HepG2 (cell line): ENCODE data around the gene TEX19. TPM values are rescaled to one million over a fixed set of nuclear protein-coding genes. Genes with fewer than 3 reads are reported as not detected.

Experiments
- CBX1 ChIP-seq: IDR thresholded peaks from one replicate; pipeline ENCODE4 v1.6.1; 2016; ENCODE audit warnings: antibody characterized with exemption, low read depth
- HDAC6 ChIP-seq: fragments of 200-600 bp; sonication (generic); IDR thresholded peaks from 2 replicates; pipeline ENCODE4 v1.7.0; 2017; ENCODE audit warnings: mild to moderate bottlenecking, antibody characterized with exemption, low read length, low read depth
- HOXD1 ChIP-seq: sonication (generic); formaldehyde crosslinking; IDR thresholded peaks from 2 replicates; pipeline ENCODE4 v1.5.0; 2020; ENCODE audit warnings: missing genetic modification reagents
- NCOA5 ChIP-seq: sonication (generic); formaldehyde crosslinking; IDR thresholded peaks from 2 replicates; pipeline ENCODE4 v1.4.0; 2020; ENCODE audit warnings: missing genetic modification reagents
- RNF2 ChIP-seq: fragments of 450-650 bp; conservative IDR thresholded peaks from 2 replicates; pipeline ENCODE4 v1.6.1; 2016; ENCODE audit warnings: low read depth
- TAF1 ChIP-seq: sonication (generic); formaldehyde crosslinking; IDR thresholded peaks from 2 replicates; pipeline ENCODE4 v1.4.0; 2020; ENCODE audit warnings: missing genetic modification reagents
- TBX2 ChIP-seq: sonication (generic); formaldehyde crosslinking; IDR thresholded peaks from 2 replicates; pipeline ENCODE4 v1.5.0; 2020; ENCODE audit warnings: missing genetic modification reagents, mild to moderate bottlenecking, borderline replicate concordance
- YEATS4 ChIP-seq: sonication (generic); formaldehyde crosslinking; IDR thresholded peaks from 2 replicates; pipeline ENCODE4 v1.4.0; 2020; ENCODE audit warnings: missing genetic modification reagents, borderline replicate concordance
- ZNF367 ChIP-seq: sonication (generic); formaldehyde crosslinking; IDR thresholded peaks from 2 replicates; pipeline ENCODE4 v1.4.0; 2020; ENCODE audit warnings: missing genetic modification reagents, borderline replicate concordance
- ZNF766 ChIP-seq: sonication (generic); formaldehyde crosslinking; IDR thresholded peaks from 2 replicates; pipeline ENCODE4 v1.5.0; 2020; ENCODE audit warnings: missing genetic modification reagents, borderline replicate concordance
- polyA plus RNA-seq, 8 experiments: library from polyadenylated mRNA; depleted of rRNA in 3 of 8; stranded (reverse) in 7 of 8; unstranded in 1 of 8; fragments of >200 nt; fragmentation: Illumina TruSeq in 4 of 8; extraction: Trizol in 4 of 8; gene quantifications; 2 replicates each; pipeline versions ENCODE4 v1.2.1 to v1.2.3, GENCODE V29; 2011 to 2016; ENCODE audit warnings: low read depth in 4 of 8, missing spikeins in 1 of 8, mixed read lengths in 1 of 8; ENCODE audit not compliant: insufficient read depth in 1 of 8
- total RNA-seq, 5 experiments: library from RNA; depleted of rRNA; stranded (reverse); fragments of >200 nt; fragmentation: Illumina TruSeq; extraction: Trizol; gene quantifications; 2 replicates each; pipeline ENCODE4 v1.2.3, GENCODE V29; 2016; ENCODE audit warnings: low read depth in 1 of 5
- TF ChIP-seq, protein P1 (sequence below): sonication (generic); formaldehyde crosslinking; IDR thresholded peaks from 2 replicates; pipeline ENCODE4 v1.9.0; 2021; ENCODE audit warnings: missing genetic modification reagents, borderline replicate concordance
- TF ChIP-seq, protein P2 (sequence below): IDR thresholded peaks from 2 replicates; pipeline ENCODE4 v1.6.1; 2016; ENCODE audit warnings: mild to moderate bottlenecking, missing biosample characterization, missing genetic modification reagents
- TF ChIP-seq, protein P3 (sequence below): IDR thresholded peaks from 2 replicates; pipeline ENCODE4 v1.6.1; 2016; ENCODE audit warnings: low read depth, borderline replicate concordance
- TF ChIP-seq, protein P4 (sequence below): sonication (generic); formaldehyde crosslinking; IDR thresholded peaks from 2 replicates; pipeline ENCODE4 v1.4.0; 2020; ENCODE audit warnings: missing genetic modification reagents, low read depth, mild to moderate bottlenecking, borderline replicate concordance
- TF ChIP-seq, protein P5 (sequence below): sonication (generic); formaldehyde crosslinking; IDR thresholded peaks from 2 replicates; pipeline ENCODE4 v1.4.0; 2020; ENCODE audit warnings: mild to moderate bottlenecking, missing genetic modification reagents
- TF ChIP-seq, protein P6 (sequence below), 2 experiments: sonication (generic) in 1 of 2; formaldehyde crosslinking in 1 of 2; IDR thresholded peaks; 2 replicates each; pipeline versions ENCODE4 v1.4.0 to v1.6.1; 2018 to 2020; ENCODE audit warnings: missing genetic modification reagents in 2 of 2, borderline replicate concordance in 1 of 2, low read depth in 1 of 2, mild to moderate bottlenecking in 1 of 2, missing biosample characterization in 1 of 2

Gene TEX19
- total and polyA plus RNA-seq, 2 of the 13 experiments (the other 11 are each of a cell fraction or from before 2014, with no cell fraction given) = 1.3 to 6.0 TPM

DNA sequence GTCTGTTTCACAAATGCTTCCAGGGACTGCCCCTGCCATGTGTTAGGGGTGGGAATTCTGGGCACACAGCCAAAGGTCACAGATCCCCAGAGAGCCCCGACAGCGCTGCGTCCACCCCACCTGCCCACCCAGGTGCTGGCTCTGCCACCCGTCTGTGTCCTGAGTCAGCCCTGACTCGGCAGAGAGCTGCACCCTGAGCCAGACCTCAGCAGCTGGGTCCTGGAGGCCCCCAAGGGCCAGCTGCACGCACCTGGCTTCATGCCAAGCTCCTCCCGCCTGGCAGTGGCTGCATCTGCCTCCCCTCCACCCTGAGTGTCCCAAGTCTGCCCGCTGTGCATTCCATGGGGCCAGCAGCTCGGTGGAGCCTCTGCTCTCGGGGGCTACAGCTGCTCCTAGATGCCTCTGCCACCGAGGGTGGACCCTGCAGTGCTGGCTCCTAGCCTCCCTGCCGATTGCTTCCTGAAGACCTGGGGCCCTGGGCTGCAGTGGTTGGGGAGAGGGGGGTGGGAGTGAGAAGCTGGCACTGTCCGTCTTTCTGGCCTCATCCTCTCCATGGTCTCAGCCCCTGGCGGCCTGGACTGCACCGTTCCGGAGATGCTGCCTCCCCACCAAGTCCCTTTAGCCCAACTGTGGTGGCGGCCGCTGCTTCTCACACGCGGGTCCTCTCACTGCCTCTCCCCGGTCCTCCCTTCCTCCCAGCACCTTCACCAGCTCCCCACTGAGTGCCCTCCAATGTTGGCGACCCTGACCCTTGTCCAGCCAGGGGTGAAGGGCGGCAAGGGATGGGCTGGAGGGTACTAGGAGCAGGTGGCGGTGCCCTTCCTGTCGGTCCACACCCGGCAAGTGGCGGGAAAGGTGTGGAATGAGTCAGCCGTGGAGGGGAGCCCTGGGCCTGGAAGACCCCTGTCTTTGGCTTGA, 28.5 kb upstream of the TEX19 start (continued):
- TF ChIP-seq YEATS4 (CRISPR knock-in tag) (no peak), ZNF367 (CRISPR knock-in tag) (no peak), ZNF766 (no peak), TAF1 (peak; percentile 53), RNF2 (no peak), CBX1 (no peak), NCOA5 (CRISPR knock-in tag) (no peak), HDAC6 (no peak), HOXD1 (CRISPR knock-in tag) (no peak), TBX2 (CRISPR knock-in tag) (peak; percentile 75)
- TF ChIP-seq, protein P1, sequence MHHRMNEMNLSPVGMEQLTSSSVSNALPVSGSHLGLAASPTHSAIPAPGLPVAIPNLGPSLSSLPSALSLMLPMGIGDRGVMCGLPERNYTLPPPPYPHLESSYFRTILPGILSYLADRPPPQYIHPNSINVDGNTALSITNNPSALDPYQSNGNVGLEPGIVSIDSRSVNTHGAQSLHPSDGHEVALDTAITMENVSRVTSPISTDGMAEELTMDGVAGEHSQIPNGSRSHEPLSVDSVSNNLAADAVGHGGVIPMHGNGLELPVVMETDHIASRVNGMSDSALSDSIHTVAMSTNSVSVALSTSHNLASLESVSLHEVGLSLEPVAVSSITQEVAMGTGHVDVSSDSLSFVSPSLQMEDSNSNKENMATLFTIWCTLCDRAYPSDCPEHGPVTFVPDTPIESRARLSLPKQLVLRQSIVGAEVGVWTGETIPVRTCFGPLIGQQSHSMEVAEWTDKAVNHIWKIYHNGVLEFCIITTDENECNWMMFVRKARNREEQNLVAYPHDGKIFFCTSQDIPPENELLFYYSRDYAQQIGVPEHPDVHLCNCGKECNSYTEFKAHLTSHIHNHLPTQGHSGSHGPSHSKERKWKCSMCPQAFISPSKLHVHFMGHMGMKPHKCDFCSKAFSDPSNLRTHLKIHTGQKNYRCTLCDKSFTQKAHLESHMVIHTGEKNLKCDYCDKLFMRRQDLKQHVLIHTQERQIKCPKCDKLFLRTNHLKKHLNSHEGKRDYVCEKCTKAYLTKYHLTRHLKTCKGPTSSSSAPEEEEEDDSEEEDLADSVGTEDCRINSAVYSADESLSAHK (CRISPR knock-in tag) = no peak
- TF ChIP-seq, protein P2, sequence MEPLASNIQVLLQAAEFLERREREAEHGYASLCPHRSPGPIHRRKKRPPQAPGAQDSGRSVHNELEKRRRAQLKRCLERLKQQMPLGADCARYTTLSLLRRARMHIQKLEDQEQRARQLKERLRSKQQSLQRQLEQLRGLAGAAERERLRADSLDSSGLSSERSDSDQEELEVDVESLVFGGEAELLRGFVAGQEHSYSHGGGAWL (CRISPR knock-in tag) = no peak; the same call in 1 of the 2 replicates
- TF ChIP-seq, protein P3, sequence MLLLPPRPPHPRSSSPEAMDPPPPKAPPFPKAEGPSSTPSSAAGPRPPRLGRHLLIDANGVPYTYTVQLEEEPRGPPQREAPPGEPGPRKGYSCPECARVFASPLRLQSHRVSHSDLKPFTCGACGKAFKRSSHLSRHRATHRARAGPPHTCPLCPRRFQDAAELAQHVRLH = no peak; the same call in 1 of the 2 replicates
- TF ChIP-seq, protein P4, sequence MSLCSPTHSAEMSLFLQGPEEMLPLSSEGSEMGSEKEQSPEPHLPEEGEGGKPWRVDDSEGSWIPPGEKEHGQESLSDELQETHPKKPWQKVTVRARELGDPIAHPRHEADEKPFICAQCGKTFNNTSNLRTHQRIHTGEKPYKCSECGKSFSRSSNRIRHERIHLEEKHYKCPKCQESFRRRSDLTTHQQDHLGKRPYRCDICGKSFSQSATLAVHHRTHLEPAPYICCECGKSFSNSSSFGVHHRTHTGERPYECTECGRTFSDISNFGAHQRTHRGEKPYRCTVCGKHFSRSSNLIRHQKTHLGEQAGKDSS = peak; percentile 58; the same call in 1 of the 2 replicates
- TF ChIP-seq, protein P5, sequence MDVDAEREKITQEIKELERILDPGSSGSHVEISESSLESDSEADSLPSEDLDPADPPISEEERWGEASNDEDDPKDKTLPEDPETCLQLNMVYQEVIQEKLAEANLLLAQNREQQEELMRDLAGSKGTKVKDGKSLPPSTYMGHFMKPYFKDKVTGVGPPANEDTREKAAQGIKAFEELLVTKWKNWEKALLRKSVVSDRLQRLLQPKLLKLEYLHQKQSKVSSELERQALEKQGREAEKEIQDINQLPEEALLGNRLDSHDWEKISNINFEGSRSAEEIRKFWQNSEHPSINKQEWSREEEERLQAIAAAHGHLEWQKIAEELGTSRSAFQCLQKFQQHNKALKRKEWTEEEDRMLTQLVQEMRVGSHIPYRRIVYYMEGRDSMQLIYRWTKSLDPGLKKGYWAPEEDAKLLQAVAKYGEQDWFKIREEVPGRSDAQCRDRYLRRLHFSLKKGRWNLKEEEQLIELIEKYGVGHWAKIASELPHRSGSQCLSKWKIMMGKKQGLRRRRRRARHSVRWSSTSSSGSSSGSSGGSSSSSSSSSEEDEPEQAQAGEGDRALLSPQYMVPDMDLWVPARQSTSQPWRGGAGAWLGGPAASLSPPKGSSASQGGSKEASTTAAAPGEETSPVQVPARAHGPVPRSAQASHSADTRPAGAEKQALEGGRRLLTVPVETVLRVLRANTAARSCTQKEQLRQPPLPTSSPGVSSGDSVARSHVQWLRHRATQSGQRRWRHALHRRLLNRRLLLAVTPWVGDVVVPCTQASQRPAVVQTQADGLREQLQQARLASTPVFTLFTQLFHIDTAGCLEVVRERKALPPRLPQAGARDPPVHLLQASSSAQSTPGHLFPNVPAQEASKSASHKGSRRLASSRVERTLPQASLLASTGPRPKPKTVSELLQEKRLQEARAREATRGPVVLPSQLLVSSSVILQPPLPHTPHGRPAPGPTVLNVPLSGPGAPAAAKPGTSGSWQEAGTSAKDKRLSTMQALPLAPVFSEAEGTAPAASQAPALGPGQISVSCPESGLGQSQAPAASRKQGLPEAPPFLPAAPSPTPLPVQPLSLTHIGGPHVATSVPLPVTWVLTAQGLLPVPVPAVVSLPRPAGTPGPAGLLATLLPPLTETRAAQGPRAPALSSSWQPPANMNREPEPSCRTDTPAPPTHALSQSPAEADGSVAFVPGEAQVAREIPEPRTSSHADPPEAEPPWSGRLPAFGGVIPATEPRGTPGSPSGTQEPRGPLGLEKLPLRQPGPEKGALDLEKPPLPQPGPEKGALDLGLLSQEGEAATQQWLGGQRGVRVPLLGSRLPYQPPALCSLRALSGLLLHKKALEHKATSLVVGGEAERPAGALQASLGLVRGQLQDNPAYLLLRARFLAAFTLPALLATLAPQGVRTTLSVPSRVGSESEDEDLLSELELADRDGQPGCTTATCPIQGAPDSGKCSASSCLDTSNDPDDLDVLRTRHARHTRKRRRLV (CRISPR knock-in tag) = peak; percentile 61; the same call in 1 of the 2 replicates
- TF ChIP-seq, protein P6, sequence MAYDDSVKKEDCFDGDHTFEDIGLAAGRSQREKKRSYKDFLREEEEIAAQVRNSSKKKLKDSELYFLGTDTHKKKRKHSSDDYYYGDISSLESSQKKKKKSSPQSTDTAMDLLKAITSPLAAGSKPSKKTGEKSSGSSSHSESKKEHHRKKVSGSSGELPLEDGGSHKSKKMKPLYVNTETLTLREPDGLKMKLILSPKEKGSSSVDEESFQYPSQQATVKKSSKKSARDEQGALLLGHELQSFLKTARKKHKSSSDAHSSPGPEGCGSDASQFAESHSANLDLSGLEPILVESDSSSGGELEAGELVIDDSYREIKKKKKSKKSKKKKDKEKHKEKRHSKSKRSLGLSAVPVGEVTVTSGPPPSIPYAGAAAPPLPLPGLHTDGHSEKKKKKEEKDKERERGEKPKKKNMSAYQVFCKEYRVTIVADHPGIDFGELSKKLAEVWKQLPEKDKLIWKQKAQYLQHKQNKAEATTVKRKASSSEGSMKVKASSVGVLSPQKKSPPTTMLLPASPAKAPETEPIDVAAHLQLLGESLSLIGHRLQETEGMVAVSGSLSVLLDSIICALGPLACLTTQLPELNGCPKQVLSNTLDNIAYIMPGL (CRISPR knock-in tag; IDR thresholded peaks at IDR 0.05; ENCODE audit: borderline replicate concordance in 1 of 2, low read depth in 1 of 2) = peak in 1 of 2 experiments; percentile 39; a peak in 2 of 4 replicates
